Activated naive CD8-positive, alpha-beta T cell treated with anti-CD3 and anti-CD28 coated beads, Interleukin-2, amount 50 U/mL, for 24 hours (primary cell): ENCODE measurements around the gene TEDC1.
A peak's percentile ranks its signal among the peaks of the same experiment; 100 is the strongest.

Source experiments
- ATAC-seq: fragments of 150-1000 bp; cut with Tn5 transposase; one replicate; pipeline ENCODE4 v1.10.0; 2021
- DNase-seq: peaks from one replicate; pipeline ENCODE4 v3.0.0; 2021
- H3K27ac Mint-ChIP-seq: one replicate; pipeline ENCODE4 v1.8.0; 2021; ENCODE audit warnings: mild to moderate bottlenecking, mixed read lengths
- H3K27me3 Mint-ChIP-seq: one replicate; pipeline ENCODE4 v1.8.0; 2021; ENCODE audit warnings: mixed read lengths
- H3K36me3 Mint-ChIP-seq: one replicate; pipeline ENCODE4 v1.8.0; 2021; ENCODE audit warnings: low read depth, mixed read lengths
- H3K4me1 Mint-ChIP-seq: one replicate; pipeline ENCODE4 v1.8.0; 2021; ENCODE audit warnings: mixed read lengths
- H3K4me3 Mint-ChIP-seq: one replicate; pipeline ENCODE4 v1.8.0; 2021; ENCODE audit warnings: mild to moderate bottlenecking, moderate library complexity, mixed read lengths
- H3K9me3 Mint-ChIP-seq: one replicate; pipeline ENCODE4 v1.8.0; 2021; ENCODE audit warnings: mixed read lengths

Gene TEDC1

DNA sequence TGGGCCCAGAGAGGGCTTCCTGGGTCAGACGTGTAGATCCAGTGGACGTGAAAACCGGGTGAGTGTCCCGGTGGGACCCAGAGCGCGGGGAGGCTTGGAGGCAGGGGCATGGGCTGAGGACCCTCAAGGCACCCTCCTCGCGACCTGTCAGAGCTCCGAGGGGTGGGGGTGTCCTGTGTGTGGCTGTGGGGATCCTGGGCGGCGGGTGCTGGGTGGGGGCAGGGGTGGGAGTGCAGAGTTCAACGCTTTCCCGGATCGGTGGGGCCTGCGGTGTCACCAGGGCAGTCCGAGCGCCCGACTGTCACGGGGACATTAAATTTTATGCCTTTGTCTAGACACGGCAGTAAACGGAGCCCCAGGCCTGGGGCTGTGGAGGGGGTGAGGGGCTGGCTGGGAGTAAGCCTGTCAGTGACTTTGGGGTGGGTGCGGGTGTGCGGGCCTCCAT is 36.4 kb downstream of the TEDC1 start:
- no peak for DNase-seq
- H3K4me3 Mint-ChIP-seq = peak overlapping the region; percentile 77
- peaks cover 17% of the 10 kb centered on the region for H3K27me3 Mint-ChIP-seq
- no peaks in the 10 kb centered on the region for H3K36me3 Mint-ChIP-seq
- peak overlapping the region; percentile 65 for H3K27ac Mint-ChIP-seq
- ATAC-seq = no peak
- H3K4me1 Mint-ChIP-seq = peaks cover 25% of the 10 kb centered on the region
- no peaks in the 10 kb centered on the region for H3K9me3 Mint-ChIP-seq

GRCh38 chr14:105527826-105528585 is 37.0 kb downstream of the TEDC1 start:
- H3K27ac Mint-ChIP-seq = peak overlapping the region; percentile 65
- ATAC-seq = peak; percentile 47
- peaks cover 26% of the 10 kb centered on the region for H3K4me1 Mint-ChIP-seq
- DNase-seq = peak; percentile 88
- H3K9me3 Mint-ChIP-seq = no peaks in the 10 kb centered on the region
- no peaks in the 10 kb centered on the region for H3K36me3 Mint-ChIP-seq
- peak overlapping the region; percentile 77 for H3K4me3 Mint-ChIP-seq
- H3K27me3 Mint-ChIP-seq = peaks cover 17% of the 10 kb centered on the region

DNA sequence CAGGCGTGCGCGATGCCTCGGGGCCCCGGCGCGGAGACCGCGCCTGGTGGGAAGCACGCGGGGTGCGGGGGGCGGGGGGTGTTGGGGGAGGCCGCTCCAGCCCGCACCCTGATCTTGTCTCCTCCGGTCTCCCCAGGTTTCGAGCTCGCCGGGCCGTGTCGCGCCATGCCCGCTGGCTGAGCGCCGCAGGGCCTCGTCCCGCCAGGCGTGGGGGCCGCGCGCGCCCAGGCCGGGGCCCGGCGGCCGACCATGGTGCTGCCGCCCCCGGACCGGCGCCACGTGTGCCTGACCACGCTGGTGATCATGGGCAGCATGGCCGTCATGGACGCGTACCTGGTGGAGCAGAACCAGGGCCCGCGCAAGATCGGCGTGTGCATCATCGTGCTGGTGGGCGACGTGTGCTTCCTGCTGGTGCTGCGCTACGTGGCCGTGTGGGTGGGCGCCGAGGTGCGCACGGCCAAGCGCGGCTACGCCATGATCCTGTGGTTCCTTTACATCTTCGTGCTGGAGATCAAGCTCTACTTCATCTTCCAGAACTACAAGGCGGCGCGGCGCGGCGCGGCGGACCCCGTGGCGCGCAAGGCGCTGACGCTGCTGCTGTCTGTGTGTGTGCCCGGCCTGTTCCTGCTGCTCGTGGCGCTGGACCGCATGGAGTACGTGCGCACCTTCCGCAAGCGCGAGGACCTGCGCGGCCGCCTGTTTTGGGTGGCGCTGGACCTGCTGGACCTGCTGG is 37.7 kb downstream of the TEDC1 start:
- no peaks in the 10 kb centered on the region for H3K9me3 Mint-ChIP-seq
- ATAC-seq (peak; percentile 33), DNase-seq (peak; percentile 66)
- H3K27me3 Mint-ChIP-seq = peaks cover 17% of the 10 kb centered on the region
- peak overlapping the region; percentile 92 for H3K27ac Mint-ChIP-seq
- peaks cover 26% of the 10 kb centered on the region for H3K4me1 Mint-ChIP-seq
- H3K4me3 Mint-ChIP-seq = peak overlapping the region; percentile 83
- no peaks in the 10 kb centered on the region for H3K36me3 Mint-ChIP-seq

DNA sequence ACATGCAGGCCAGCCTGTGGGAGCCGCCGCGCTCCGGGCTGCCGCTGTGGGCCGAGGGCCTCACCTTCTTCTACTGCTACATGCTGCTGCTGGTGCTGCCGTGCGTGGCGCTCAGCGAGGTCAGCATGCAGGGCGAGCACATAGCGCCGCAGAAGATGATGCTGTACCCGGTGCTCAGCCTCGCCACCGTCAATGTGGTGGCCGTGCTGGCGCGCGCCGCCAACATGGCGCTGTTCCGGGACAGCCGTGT is 38.2 kb downstream of the TEDC1 start:
- H3K9me3 Mint-ChIP-seq = no peaks in the 10 kb centered on the region
- DNase-seq (no peak), ATAC-seq (no peak)
- H3K4me3 Mint-ChIP-seq = peak overlapping the region; percentile 83
- H3K27me3 Mint-ChIP-seq = peaks cover 16% of the 10 kb centered on the region
- peaks cover 26% of the 10 kb centered on the region for H3K4me1 Mint-ChIP-seq
- peak overlapping the region; percentile 92 for H3K27ac Mint-ChIP-seq
- H3K36me3 Mint-ChIP-seq = no peaks in the 10 kb centered on the region

DNA sequence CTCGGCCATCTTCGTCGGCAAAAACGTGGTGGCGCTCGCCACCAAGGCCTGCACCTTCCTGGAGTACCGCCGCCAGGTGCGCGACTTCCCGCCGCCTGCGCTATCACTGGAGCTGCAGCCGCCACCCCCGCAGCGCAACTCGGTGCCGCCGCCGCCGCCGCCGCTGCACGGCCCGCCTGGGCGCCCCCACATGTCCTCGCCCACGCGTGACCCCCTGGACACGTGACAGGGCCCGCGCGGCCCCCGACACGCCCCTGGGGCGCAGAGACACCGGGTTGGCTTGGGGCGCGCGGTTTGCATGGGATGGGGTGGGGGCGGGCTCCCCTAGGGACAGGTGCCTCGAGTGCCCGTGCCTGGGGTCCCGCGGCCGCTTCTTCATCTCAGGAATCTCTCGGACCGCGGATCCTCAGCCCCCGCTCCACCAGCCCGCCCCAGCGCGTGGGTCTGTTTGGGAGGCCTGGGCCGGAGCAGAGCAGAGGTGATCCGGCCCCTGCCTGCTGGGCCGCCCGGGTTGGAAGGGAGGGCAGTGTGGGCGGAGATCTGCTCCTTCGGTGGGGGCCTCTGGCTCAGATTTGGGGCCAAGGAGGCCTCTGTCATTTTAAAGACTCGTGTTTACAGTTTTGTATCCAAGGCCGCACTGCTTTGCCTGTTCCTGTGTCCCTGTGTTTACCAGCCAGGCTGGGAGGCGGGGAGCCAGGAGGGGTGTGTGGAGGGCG is 38.7 kb downstream of the TEDC1 start:
- peaks cover 26% of the 10 kb centered on the region for H3K4me1 Mint-ChIP-seq
- ATAC-seq (peak; percentile 17), DNase-seq (peak; percentile 55)
- peaks cover 12% of the 10 kb centered on the region for H3K27me3 Mint-ChIP-seq
- H3K9me3 Mint-ChIP-seq = no peaks in the 10 kb centered on the region
- H3K36me3 Mint-ChIP-seq = no peaks in the 10 kb centered on the region
- H3K4me3 Mint-ChIP-seq = peak overlapping the region; percentile 83
- H3K27ac Mint-ChIP-seq = peak overlapping the region; percentile 92

GRCh38 chr14:105530285-105531087 is 39.4 kb downstream of the TEDC1 start:
- Mint-ChIP-seq H3K27ac (peak overlapping the region; percentile 75), H3K36me3 (no peaks in the 10 kb centered on the region), H3K4me3 (peak overlapping the region; percentile 71), H3K9me3 (no peaks in the 10 kb centered on the region), H3K4me1 (peaks cover 26% of the 10 kb centered on the region), H3K27me3 (peaks cover 9% of the 10 kb centered on the region)
- DNase-seq = no peak
- ATAC-seq = no peak

GRCh38 chr14:105531088-105531893 is 40.2 kb downstream of the TEDC1 start:
- Mint-ChIP-seq H3K27ac (no peak overlapping the region), H3K9me3 (no peaks in the 10 kb centered on the region), H3K4me1 (peaks cover 25% of the 10 kb centered on the region), H3K27me3 (peaks cover 5% of the 10 kb centered on the region), H3K36me3 (no peaks in the 10 kb centered on the region), H3K4me3 (peak overlapping the region; percentile 71)
- DNase-seq = no peak
- no peak for ATAC-seq

GRCh38 chr14:105531894-105532623 is 41.0 kb downstream of the TEDC1 start:
- Mint-ChIP-seq H3K4me1 (peaks cover 24% of the 10 kb centered on the region), H3K9me3 (no peaks in the 10 kb centered on the region), H3K27ac (no peak overlapping the region), H3K4me3 (peak overlapping the region; percentile 4), H3K27me3 (peaks cover 4% of the 10 kb centered on the region), H3K36me3 (no peaks in the 10 kb centered on the region)
- ATAC-seq (no peak), DNase-seq (no peak)

GRCh38 chr14:105532735-105533141 is 41.7 kb downstream of the TEDC1 start:
- H3K36me3 Mint-ChIP-seq = no peaks in the 10 kb centered on the region
- peaks cover 19% of the 10 kb centered on the region for H3K4me1 Mint-ChIP-seq
- ATAC-seq (no peak), DNase-seq (no peak)
- no peak overlapping the region for H3K27ac Mint-ChIP-seq
- H3K9me3 Mint-ChIP-seq = no peaks in the 10 kb centered on the region
- H3K27me3 Mint-ChIP-seq = no peaks in the 10 kb centered on the region
- no peak overlapping the region for H3K4me3 Mint-ChIP-seq

GRCh38 chr14:105533391-105533790 is 42.3 kb downstream of the TEDC1 start:
- H3K27me3 Mint-ChIP-seq = no peaks in the 10 kb centered on the region
- H3K4me3 Mint-ChIP-seq = no peak overlapping the region
- no peak overlapping the region for H3K27ac Mint-ChIP-seq
- no peaks in the 10 kb centered on the region for H3K9me3 Mint-ChIP-seq
- DNase-seq (no peak), ATAC-seq (no peak)
- peaks cover 17% of the 10 kb centered on the region for H3K4me1 Mint-ChIP-seq
- no peaks in the 10 kb centered on the region for H3K36me3 Mint-ChIP-seq

DNA sequence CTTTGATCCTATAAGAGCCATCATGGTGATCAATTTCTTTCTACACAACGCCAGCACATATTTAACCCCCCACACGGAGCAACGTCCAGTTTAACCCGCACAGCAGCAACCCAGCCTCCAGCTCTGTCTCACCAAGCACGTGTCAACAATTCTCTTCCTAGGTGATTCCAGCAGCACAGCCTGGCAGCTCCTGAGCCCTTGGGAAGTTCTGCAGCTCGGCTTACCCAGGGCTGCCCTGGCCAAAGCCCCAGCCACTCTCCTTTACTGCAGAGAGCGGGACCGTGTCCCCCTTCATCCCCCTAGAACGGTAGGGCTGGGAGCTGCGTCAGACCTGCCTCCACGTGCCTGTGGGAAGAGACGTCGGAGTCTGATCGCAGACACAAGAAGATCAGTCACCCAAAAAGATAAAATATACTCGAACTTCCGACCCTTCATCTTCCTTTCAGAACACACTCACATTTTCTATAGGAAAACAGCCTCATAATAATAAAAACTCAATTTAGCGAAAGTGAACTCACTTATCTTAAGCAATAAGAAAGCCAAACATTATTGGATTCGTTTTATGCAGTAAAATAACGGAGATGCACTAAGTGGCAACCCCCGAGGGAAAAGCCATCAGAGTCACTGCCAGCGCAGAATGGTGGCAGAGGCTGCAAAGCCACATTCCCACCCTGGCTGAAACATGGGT is 42.9 kb downstream of the TEDC1 start:
- Mint-ChIP-seq H3K27ac (no peak overlapping the region), H3K4me3 (no peak overlapping the region), H3K9me3 (no peaks in the 10 kb centered on the region), H3K4me1 (peaks cover 15% of the 10 kb centered on the region), H3K27me3 (peaks cover 3% of the 10 kb centered on the region), H3K36me3 (no peaks in the 10 kb centered on the region)
- DNase-seq = no peak
- ATAC-seq = no peak

DNA sequence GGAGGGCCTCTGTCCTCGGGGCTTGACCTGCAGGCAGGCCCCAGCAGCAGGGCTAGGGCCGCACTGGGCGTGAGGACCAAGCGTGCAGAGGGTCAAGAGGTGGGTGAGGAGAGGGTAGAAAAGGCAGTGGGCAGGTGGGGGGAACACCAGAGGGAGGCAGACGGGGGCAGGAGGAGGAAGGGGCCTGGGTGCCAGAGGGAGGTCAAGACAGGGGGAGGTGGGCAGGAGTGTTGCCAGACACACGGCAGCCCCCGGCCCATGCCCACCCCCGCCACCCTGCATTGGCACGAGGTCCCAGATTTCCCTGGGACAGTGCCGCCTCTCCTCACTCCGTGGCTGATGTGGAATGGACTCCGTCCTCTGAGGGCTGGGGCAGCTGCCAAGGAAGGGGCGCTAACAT is 43.5 kb downstream of the TEDC1 start:
- Mint-ChIP-seq H3K9me3 (no peaks in the 10 kb centered on the region), H3K4me3 (no peak overlapping the region), H3K4me1 (peaks cover 13% of the 10 kb centered on the region), H3K36me3 (no peaks in the 10 kb centered on the region), H3K27ac (no peak overlapping the region), H3K27me3 (peaks cover 4% of the 10 kb centered on the region)
- no peak for ATAC-seq
- no peak for DNase-seq

GRCh38 chr14:105536051-105536450 is 45.0 kb downstream of the TEDC1 start:
- ATAC-seq (no peak), DNase-seq (no peak)
- Mint-ChIP-seq H3K4me1 (peaks cover 7% of the 10 kb centered on the region), H3K27me3 (peaks cover 4% of the 10 kb centered on the region), H3K36me3 (no peaks in the 10 kb centered on the region), H3K4me3 (no peak overlapping the region), H3K27ac (no peak overlapping the region), H3K9me3 (no peaks in the 10 kb centered on the region)
